ENCODE results near the gene MRAS. TPM values are rescaled to one million over a fixed set of nuclear protein-coding genes. Genes with fewer than 3 reads are reported as not detected.

MRAS gene
- total RNA-seq (2014; rRNA removed; shearing (Covaris generic)): 2.3 and 3.1 TPM in 2 replicates
- polyA plus RNA-seq (2015; cell fraction: cytosol; rRNA removed): 2.3 and 2.9 TPM in 2 replicates
- 2.9 and 4.2 TPM in 2 replicates for polyA plus RNA-seq (2015; cell fraction: nucleus; rRNA removed)

DNA sequence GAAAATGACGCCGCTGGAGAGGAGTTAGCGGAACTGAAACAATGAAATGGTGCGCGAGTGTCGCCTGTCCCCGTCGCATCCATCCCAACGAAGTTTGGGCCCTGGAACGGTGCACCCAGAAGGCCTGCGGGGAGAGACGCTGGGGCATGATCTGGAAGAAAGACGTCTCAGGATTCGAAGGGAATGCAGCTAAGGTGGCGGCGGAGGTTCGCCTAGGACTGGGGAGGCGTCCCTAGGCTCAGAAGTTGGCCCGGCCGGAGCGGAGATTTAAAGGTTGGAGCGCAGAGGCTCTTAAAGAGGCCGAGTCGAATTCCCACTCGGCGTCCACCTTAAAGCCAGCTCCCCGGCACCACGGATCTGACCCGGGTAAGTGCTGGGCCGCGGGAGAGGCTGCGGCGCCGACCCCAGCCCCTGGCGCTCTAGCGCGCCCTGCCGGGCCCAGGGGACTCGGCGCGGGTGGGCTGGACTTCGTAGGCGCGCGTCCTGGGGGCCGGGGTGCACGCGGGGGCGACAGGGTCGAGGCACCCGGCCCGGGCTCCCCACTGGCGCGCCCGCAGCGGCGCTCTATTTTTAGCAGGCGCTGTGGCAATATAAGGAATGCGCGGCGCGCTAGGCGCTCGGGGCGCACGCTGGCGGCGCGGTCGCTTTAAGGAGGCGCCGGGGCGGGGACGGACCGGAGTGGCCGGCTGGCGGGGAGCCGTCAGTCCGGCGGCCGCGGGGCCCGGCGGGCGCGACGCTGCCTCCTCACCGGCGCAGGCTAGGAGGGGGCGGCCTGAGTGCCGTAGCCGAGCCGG, at the start of gene MRAS:
MRAS (plus strand) TSS at position 620 of the 794 bp plus-strand sequence. CDS start 24,305 bp downstream, outside the sequence.
- peak; percentile 73 for DNase-seq (ENCODE audit: low read depth)

DNA sequence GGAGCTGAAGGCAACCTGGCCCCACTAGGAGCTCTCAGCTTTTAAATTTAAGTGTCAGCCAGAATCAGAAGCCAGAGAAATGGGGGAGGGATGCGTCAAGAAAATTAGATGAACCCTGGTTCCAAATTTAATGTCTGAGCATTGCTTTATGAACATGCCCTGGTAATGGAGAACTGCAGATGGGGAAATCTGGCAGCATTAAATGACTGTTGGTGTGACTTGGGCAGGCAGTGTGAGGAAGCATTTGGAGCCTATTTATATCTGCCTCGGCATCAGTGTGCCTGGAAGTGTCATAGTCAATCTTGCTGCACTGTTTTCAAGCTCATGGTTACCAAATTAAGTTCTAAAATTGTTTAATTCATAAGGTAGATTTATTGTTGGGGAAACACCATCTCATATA, 47.7 kb upstream of the MRAS start:
- DNase-seq (ENCODE audit: low read depth): no peak

DNA sequence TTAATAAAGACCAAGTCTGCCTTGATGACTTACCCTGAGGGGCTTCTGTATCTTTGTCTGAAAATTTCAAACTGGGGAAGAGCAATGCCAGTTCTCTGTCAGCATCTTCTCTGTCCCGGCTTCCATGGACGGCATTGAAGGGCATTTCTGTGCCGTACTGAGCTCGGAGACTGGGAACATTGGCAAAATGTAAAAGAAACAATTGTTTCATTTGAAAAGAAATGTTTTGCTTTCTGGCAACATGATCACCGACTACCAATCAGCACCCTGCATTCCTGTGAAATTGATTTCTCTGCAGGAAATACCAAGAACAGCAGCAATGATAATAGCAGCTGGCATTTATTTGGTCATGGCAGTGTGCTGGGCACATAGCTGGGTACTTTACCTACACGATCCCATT, 44.9 kb upstream of the MRAS start:
- DNase-seq (ENCODE audit: low read depth): no peak

DNA sequence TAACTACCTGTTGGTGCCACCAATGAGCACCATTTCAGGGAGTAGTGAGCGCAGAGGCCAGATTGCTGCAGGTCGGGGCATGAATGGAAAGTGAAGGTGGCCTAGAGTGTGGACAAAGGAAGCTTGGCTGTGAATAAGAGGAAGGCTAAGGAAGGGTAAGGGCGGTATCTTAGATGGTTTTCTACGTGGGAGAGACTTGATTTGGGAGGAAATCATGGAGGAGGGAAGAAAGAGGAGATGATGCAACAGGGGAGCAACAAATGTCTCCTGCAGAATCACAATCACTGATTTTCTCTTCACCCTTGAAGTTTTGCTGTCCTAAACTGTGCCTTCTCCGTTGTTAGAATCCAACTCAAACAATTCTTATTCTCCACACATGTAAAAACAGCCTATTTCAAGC, 40.5 kb upstream of the MRAS start:
- DNase-seq (ENCODE audit: low read depth): no peak

DNA sequence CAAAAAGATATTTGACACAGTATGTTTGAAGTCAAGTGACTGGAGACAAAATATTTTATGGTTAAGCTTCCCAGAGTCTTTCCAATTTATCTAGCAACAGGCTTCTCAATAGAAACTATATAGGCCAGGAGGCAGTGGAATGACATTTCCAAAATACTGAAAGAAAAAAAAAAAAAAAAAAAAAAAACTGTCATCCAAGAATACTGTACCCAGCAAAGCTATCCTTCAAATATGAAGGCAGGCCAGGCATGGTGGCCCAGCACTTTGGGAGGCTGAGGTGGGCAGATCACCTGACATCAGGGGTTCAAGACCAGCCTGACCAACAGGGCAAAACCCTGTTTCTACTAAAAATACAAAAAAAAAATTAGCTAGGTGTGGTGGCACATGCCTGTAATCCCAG, 39.6 kb upstream of the MRAS start:
- no peak for DNase-seq (ENCODE audit: low read depth)

DNA sequence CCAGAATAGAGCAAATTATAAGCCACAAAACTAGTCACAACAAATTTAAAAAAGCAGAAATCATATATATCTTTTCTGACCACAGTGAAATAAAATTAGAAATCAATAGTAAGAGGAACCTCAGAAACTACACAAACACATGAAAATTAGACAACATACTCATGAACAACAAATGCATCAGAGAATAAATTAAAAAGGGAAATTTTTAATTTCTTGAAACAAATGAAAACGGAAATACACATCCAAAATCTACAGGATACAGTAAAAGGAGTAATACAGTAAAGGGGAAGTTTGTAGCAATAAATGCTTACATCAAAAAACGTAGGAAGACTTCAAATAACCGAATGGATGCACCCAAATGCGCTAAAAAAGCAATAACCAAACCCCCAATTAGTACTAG, 37.9 kb upstream of the MRAS start:
- no peak for DNase-seq (ENCODE audit: low read depth)

DNA sequence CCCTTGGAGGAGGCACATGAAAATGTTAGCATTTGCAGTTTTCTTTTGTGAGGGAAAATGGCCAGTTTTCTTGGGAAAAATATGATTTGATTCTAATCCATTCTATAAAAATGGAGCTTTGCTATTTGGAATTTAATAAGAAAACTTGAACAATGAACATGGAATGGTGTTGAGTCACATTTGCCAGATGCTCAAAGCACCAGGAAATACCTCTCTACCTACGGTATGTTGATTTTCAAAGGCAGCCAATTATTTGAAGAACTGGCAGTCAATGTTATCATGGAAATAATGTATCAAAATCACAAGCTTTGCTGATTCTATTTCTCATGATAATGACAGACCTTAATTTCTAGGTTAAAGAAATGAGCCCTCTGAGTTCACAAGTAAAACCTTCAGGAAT, 33.6 kb upstream of the MRAS start:
- no peak for DNase-seq (ENCODE audit: low read depth)

DNA sequence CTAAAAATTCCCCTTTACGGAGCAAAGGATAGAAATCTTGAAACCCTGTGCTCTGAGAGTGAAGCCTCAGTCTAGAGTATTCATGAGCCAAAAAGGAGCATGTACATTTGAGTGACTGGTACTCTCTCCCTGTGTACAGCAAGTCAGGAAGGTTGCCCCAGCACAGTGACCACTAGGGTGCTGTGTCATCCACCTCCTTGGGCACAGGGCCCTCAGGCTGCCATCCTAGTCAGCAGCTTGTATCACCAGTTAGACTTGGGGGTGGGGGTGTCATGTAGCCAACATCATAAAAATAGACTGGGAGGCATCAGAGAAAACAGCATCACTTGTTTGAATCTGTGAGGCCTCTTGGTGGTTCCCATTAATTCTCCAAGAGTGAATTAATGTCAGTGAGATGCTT, 30.7 kb upstream of the MRAS start:
- peak; percentile 23 for DNase-seq (ENCODE audit: low read depth)

DNA sequence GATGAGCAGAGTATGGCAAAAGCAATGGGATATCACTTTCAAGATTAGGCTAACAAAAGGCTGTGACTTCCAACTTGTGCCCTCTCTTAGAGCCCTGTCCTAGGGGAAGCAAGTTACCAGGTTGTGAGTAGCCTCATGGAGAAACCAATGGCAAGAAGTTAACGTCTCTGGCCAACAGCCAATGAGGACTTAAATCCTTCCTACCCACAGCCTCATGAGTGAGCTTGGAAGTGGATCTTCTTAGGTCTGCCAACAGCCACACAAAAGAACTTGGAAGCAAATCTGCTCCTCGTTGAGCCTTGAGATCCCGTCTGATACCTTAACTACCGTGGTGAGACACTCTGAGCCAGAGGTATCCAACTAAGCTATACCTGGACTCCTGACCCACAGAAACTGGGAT, 24.4 kb upstream of the MRAS start:
- DNase-seq (ENCODE audit: low read depth): no peak

DNA sequence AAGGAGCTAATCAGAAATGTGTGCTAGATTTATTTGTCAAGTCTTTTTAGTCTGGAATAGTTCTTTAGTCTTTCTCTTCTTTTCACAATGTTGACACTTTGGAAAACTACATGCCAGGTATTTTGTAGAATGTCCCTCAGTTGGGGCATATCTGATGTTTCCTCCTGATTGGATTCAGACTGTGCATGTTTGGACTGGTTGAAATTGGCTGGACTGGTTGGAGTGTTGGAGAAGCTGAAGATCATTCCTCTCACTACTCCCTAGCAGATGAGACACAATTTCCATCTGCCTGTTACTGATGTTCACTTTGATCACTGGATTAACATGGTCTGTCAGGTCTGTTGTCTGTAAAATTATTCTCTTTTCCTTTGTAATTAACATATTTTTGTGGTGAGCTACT, 22.4 kb upstream of the MRAS start:
- no peak for DNase-seq (ENCODE audit: low read depth)

DNA sequence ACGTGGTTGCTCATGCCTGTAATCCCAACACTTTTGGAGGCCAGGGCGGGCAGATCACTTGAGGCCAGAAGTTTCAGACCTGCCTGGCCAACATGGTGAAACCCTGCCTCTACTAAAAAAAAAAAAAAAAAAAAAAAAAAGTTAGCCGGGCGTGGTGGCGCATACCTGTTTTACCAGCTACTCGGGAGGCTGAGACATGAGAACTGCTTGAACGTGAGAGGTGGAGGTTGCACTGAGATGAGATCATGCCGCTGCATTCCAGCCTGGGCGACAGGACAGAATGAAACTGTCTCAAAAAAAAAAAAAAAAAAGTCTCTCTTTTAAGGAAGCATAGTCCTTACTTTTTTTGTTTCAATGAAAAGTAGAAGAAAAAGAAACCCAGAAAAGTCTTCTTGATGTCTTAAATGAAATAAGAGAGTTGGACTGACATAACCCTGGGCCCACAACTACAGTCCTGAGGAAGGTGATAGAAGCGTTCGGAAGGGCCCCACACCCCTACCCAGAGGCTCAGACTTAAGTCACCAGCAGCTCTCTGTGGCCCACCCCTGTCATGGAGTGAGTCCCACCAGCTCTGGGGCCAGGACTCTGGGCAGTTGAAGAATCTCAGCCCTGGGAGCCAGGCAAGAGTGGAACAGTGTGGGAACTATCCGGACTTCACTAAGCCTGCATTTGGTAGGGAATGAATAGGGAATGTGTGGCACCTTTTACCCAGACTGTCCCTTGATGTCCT, 21.3 kb upstream of the MRAS start:
- no peak for DNase-seq (ENCODE audit: low read depth)

DNA sequence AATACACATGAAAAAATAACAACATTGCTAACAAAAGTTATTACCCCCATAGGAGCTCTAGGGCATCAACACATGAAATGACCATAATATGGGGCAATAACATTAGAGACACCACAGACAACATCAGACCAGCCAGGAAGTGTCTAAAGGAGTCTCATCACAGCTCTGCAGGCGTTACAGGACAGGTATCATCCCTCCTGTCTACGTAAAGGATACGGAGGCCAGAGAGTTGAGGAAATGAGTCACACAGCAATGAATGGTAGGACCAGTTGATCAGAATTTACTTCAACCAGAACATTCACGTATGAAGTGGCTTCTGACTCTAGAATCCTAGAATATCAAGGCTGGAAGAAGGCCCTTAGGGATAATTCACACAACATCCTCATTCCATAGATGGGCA, 20.5 kb upstream of the MRAS start:
- DNase-seq (ENCODE audit: low read depth): peak; percentile 68

DNA sequence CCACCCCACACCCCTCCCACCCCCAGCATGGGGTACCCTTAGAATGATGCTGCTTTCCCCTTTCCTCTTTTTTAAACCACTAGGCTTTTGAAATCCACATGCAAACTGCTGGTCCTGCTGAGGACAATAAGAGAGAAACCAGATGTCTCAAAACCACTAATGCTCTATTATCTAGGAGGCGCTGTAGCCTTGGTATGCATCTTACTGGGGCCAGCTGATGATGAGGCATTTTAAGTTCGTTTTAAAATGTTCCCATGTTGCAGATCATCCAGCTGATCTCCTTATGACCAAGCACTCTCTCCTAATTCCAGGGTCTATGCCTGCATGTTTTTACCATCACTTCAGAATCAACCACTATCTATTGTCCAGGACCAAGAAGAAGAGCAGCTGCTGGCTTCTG, 20.0 kb upstream of the MRAS start:
- no peak for DNase-seq (ENCODE audit: low read depth)

DNA sequence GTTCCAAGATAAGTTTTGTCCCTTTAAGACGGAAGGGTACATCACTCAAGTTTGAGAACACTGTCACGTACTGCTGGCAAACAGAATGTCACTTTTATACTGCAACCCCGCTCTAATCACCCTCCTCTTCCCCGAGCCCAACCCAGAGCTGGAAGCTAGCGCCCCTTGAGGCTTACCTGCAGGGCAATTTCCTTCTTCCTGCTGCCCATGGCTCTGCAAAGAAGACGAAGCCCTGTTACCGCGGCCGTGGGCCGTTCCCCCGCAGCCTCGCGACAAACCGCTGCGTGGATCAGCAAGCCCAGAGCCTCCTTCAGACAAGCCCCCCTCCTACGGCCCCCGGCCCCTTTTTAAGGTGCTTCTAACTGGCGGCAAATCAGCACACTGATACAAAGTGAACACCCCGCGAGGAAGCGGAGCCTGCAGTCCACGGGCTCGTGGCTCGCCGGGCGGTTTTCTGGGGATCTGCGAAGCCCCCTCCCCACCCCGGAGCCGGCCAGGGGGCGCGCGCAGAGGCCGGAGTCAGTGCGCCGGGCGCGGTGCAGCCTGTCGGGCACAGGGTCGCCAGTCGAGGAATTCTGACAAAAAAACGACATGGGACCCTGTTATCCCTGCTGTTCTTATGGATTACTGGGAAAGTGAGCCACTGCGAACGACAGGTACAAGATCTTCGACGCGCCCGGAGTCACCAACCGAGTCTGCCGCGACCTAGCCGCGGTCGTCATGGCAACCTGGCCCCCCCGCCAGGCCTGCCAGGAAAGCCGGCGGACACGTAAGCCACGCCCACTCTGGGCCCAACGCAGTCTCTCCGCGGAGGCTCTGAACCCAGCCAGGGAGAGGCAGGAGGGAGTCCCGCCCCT, 19.0 kb upstream of the MRAS start, which contains the start of gene NME9:
NME9 (minus strand) TSS at position 725 of the 857 bp plus-strand sequence; CDS start at position 209, 516 bp downstream.
- peak; percentile 94 for DNase-seq (ENCODE audit: low read depth)

DNA sequence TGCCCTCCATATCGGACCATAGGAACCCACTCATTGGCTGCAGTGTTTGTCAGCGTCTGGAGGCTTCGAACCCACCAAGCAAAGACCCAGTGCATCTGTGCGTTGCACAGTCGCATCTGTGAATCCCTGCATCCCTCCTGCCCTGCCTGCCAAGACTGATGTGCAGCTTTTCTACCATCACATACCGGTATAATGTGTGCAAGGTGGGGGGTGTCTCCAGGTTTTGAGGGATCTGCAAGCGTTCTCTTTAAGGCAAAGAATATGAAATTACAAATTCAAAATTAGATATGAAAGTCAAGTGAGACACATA, 18.4 kb upstream of the MRAS start:
- no peak for DNase-seq (ENCODE audit: low read depth)

DNA sequence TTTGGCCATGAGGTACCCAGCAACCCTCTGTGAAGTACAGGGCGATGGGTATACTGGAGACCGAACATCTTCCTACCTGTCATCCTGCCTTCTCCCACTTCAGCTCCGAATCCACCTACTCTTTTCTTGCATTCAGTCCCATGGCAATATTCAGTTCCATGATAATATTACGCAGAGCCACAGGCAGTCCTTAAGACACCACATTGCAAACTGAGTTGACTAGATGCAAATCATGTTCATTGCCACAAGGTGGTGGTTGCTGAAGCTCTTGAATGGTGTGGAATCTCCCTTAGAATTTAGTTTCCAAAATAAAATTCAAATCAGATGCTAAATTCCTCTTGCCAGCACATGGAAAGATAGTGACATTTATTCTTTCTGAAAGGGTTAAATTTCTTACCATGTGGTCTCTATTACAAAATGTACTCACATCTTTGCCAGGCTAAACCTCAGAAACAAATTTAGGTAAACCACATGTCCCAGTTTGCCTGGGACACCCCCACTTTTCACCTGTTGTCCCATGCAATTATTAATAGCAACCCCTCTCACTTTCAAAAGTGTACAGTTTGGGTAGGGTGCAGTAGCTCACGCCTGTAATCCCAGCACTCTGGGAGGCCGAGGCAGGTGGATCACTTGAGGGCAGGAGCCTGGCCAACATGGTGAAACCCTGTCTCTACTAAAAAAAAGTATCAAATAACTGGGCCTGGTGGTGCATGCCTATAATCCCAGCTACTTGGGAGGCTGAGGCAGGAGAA, 17.1 kb upstream of the MRAS start:
- no peak for DNase-seq (ENCODE audit: low read depth)

DNA sequence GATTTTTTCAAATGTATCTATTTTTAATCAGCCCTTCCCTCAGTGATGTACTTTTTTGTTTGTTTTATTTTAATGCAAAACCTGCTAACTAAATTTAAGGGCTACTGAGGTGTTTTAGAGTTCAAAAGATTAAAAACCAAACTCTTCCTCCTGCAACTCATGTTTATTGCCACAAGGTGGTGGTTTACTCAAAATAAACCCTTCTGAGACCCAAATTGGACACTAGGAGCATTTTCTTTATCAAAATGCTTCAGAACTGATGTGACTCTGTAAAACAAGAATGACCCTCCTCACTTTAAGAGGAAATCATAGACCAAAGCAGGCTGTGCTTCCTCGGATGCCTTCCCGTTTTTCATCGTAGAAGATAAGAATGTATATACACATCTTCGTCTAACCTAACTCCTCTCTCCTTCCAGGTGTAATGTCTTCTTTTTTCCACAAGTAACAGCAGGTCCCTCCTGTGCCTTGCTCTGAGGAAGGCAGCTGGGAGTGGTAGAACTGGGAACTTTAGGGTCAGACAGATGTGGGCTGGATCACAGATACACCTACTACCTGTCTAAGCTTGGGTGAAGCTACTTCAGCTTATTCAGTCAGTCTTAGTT, 15.8 kb upstream of the MRAS start:
- peak; percentile 49 for DNase-seq (ENCODE audit: low read depth)

DNA sequence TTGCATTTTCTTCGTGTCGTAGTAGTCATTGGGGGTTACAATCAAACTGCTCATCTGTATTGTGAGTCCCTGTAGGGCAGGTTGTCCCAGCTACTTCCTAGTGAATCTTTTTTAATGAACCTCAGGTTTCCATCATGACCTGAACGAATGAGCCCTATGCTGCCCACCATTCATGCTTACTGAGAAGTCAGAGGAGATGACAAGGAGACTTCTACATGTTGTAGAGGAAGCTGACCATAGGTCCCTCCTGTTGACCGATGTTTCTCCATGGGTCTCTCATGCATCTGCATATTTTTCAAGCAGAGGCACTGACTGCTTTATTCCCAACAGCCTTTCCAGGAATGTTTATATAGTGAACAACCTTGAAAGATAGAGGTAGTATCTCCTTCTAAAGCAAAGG, 13.8 kb upstream of the MRAS start:
- no peak for DNase-seq (ENCODE audit: low read depth)

DNA sequence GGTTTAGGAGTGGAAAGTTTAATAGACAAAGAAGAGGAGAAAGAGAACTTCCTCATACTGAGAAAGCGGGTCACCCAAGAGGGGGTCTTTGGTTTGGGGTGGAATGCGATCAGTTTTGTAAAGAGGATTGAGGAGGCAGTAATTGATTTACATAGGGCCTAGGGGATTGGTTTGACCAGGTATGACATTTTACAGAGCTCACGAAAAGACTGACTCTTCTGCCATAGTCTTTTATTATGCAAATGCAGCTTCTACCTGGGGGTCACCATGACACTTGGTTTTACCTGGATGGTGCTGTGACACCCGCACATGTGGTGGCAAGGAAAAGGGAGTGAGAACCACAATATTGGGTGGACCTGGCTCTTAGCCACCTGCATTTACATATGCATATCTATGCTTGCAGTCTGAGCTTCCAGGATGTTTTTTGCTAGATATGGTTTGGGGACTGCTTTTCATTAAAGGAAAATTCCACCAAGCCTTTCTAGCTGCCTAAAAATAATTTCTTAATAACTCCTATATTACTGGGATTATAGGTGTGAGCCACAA, 11.9 kb upstream of the MRAS start:
- no peak for DNase-seq (ENCODE audit: low read depth)

DNA sequence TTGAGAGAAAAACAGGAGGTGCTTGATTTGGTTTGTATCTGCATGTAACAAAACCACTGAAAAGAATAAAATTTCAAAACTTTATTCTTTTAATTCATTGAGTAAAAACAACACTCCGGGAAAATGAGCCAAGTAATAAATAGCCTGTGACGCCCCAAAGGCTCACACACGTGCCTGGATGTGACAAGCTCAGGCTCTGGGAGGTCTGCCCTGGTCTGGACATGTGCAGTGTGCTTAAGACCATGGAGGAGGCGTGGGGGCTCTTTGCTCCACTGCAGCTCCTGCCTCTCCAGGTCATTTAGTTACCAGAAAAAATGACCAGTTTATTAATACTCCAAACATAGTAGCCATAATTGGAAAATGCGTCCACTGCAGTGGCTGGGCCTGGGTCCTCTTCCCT, 10.1 kb upstream of the MRAS start:
- DNase-seq (ENCODE audit: low read depth): no peak
